Middle frontal gyrus (tissue), 1 donor: ENCODE data around the gene IRF9.
"Not testable (repeated sequence)": the region's sequence is repeated elsewhere in the genome, so short reads cannot be mapped to it uniquely, and the experiment has no call there.

Experiments
- DNase-seq: peaks from one replicate; pipeline ENCODE4 v3.0.0-alpha.2; 2015; ENCODE audit warnings: low spot score; ENCODE audit errors: extremely low spot score

IRF9 gene

GRCh38 chr14:24192933-24193332, 31.9 kb downstream of the IRF9 start:
- DNase-seq, result no peak

DNA sequence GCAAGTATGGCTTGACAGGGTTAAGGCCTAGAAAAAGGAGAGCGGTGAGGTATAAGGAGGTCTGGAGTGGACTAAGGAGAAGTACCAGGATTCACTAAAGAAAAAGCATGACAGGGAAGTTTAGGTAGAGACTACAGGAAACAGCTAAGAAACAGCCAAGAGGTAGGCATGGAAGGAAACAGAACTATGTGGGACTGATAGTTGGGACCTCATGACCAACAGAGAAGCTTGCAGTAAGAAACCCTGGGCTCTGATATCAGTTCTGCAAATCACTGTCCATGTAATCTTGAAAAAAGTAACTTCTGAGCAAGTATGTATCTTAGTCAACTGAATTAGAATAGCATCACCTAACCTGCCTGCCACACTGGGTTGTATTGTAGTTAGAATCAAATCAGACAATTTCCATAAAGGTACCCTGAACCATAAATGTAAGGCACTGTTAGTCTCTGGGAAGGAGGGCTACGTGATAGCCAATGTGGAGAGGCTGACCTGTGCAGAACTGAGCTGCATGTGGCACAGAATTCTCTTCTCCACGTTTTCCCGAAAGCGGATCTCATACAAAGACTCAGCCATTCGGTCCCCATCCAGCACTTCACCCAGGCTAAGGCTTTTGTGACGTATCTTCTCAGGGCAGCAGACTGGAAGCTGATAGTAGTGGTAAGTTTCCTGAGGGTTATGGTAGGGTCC, 33.3 kb downstream of the IRF9 start:
- no peak for DNase-seq

DNA sequence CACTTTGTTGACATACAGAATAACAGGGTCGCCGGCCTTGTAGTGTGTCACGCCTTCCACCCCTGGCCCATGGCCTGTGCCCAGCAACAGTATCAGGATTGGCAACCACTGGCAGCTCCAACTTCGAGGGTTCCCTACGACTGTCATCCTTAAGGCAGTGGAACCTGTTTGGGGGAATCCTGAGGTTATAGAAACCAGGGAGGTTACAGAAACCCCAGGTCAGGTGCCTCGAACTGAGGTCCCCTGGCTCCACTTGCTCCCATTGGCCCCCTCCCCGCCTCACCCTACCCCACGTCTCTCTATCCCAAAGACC, 33.8 kb downstream of the IRF9 start:
- DNase-seq, result no peak

DNA sequence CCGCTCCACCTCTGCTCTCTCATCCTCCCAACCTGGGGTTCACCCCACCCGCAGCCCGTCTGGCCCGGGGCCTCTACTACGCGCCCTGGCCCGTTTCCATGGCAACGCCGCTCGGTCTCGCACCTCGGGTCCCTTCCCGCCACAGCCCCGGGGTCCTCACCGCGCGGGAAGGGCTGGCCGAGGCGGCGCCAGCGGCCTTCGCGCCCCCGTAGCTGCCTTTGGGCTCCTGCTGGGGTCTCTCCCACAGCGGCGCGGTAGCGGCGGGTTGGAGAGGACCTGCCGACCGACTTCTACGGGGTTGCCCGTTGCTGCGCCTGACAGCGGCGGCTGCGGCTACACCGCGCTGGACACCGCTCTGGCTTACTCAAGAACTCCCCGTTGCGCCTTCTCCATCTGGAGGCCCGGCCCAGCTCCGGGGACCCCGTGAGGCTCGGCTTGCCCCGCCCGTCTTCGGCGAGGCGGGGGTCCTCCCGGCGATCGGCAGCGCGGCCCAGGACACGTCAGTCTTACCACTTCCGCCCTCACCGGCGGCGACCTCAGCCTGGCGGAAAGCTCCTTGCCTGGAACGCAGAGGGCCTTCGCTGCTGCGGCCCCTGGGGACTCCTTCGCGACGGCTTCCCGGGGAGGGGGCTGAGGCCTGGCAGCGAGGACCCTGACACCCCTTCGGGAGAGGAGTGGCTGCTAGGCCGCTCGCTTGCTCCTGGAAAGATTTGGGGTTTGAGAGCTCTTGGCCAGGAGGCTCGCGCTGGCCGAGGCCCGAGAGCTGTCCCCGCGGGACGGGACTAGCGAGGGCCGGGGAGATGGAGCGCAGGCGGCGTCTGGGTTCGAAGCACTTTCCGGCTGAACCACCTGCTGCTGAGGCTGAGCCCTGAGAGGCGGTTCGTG, 34.4 kb downstream of the IRF9 start, which contains the start of gene TM9SF1:
TM9SF1 (minus strand) TSS at position 256 of the 885 bp plus-strand sequence. CDS start 422 bp downstream, outside the sequence.
- peak; percentile 58 for DNase-seq

GRCh38 chr14:24196071-24197055, 35.3 kb downstream of the IRF9 start:
- DNase-seq, result no peak

DNA sequence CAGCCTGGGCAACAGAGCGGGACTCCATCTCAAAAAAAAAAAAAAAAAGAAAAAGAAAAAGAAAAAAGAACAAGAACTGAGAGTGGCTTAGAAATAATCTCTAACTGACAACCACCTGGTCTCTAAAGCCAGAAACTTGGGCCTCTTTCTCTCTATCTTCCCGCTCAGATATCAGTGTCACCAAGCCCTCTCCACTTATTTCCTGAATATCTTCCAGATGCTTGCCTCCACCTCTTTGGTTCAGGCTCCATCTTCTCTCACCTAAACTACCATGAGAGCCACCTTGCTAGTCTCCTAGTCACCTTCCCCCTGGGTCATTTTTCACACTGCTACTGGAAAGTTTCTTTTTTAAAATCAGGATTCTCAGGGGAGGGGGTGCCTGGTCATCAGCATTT, 36.0 kb downstream of the IRF9 start:
- no peak for DNase-seq

GRCh38 chr14:24198814-24199524, 37.9 kb downstream of the IRF9 start:
- DNase-seq, result no peak

- DNase-seq, result not testable (repeated sequence)
Measured at GRCh38 chr14:24202538-24202937, 41.5 kb downstream of the IRF9 start.

DNA sequence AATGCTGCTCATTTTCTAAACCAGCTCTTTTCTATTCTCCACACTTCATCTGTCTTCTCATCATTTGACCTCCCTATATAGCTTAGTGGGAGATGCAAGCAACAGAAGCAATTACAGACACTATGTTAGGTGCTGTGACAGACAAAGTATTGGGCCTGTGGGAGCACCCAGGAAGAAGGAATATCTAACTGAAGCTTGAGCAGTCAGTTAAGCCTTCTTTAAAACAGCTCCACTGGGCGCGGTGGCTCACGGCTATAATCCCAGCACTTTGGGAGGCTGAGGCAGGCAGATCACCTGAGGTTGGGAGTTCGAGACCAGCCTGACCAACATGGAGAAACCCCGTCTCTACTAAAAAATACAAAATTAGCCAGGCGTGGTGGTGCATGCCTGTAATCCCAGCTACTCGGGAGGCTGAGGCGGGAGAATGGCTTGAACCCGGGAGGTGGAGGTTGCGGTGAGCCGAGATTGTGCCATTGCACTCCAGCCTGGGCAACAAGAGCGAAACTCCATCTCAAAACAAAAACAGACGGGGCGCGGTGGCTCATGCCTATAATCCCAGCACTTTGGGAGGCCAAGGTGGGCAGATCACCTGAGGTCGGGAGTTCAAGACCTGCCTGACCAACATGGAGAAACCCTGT, 42.3 kb downstream of the IRF9 start:
- DNase-seq, result not testable (repeated sequence)

- DNase-seq, result no peak
Measured at GRCh38 chr14:24204163-24205146, 43.4 kb downstream of the IRF9 start.

- DNase-seq, result no peak
Measured at GRCh38 chr14:24206260-24207103, 45.4 kb downstream of the IRF9 start.

DNA sequence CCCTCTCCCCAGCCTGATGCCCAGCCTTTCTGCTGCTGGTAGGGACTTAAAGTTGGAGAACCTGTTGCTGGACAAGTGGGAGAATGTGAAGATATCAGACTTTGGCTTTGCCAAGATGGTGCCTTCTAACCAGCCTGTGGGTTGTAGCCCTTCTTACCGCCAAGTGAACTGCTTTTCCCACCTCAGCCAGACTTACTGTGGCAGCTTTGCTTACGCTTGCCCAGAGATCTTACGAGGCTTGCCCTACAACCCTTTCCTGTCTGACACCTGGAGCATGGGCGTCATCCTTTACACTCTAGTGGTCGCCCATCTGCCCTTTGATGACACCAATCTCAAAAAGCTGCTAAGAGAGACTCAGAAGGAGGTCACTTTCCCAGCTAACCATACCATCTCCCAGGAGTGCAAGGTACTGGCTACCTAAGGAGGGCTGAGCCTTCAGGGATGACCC, 46.1 kb downstream of the IRF9 start:
- DNase-seq, result no peak

GRCh38 chr14:24207625-24208024, 46.6 kb downstream of the IRF9 start:
- DNase-seq, result no peak

DNA sequence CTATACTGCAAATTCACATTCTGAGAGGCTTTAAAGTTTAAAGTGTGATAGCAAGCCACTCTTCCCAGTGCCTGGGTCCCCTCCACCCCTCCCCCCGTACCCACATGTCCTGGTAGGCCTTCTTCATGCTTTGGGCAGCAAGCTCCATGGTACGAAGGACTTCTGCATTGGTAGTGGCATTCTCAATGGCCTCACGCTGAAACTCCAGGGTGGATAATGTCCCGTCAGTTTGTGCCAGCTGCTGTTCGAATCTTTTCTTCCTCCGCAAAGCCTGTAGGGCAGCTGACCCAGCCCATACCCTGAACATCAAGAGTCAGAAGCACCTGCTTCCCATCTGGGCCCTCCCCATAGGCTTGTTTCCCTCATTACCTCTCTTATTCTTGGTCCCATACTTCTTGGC, 50.2 kb downstream of the IRF9 start:
- DNase-seq, result no peak

DNA sequence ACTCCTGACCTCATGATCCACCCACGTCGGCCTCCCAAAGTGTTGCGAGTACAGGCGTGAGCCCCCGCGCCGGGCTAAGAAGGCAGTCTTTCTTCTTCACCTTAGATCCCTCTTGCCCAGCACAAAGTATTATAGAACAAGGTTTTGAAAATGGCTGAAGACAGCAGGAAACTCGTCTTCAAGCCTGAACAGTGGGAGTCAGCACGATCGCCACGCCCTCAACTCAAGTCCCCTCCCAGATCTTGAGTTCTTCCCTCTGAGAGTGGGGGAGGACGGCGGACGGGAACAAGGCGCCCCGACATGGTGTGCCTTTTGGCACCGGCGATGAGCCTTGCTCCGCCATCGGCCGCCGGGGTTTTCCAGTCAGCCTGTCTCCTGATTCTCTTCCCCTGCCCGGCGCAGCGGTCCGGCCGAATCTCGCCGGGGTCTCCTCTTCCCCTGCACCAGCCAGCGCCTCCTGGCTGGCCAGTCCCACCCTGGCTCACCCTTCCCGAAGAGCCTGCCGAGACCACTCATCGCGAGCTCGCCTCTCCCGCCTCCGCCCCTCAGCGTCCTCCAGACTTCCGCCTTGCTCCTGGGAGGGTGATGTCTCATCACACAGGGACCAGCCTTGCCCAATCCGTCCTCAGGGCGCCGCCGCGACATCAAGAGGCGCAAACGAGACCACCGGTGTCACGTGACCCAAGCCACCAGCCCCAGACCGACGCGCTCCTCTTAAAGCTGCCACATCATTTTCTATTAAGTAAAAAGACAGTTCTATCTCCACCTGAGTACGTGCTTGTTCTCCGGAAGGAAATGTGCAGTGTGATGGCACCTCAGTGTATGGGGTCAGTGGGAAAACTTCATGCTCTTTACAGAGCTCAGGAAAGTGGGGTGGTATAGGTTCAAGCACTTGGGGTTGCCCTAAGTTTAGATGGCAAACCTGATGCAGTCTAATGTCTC, 52.1 kb downstream of the IRF9 start, which contains the start of gene CHMP4A:
CHMP4A (minus strand) TSS at position 565 of the 942 bp plus-strand sequence; CDS start at position 516, 49 bp downstream.
- peak; percentile 85 for DNase-seq

DNA sequence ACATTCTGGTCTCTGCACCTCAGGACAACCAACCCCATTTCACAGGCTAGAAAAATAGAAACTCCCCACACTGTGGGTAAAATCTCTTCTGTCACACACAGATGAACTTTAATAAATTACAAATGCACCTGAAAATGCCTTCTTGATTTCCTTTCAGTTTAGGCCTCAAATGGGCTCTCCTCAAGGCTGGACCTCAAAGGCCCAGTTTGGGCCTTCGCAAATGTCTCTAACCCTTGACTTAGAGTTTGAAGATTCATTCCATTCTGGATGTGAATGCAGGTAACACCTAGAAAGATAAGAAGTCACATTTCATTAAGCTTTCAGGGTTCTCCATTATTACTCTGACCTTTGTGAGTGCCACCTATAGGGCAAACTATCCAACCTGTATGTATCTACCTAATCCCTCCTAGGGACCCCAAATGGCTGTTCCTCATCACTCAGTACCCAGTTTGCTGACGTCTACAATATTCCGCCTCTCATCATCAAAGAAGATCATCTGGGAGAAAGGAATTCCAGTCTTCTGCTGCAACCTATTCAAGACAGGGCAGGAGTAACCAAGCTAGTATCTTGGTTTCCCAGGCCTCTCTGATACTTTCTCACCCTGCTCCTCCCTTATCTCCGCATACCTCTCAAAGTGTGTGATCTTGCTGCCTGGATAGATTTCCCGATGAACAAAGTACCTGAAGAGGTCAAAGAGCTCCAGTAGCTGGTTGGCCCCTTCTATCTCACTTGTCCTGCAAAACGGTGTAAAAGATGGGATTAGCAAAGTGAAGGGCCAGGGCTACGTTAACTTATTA, 53.0 kb downstream of the IRF9 start:
- no peak for DNase-seq
